ENCODE data around the gene PRR35.

Gene PRR35
- 0 to 0.77 (median 0) reads per million in 17 experiments for total RNA-seq

GRCh38 chr16:560204-560700 lies at the start of gene PRR35:
Gene PRR35 (plus strand): TSS chr16:560394. CDS start chr16:563295, 2,901 bp downstream.
- no peak for DNase-seq

- DNase-seq: no peak
Measured at GRCh38 chr16:512802-513201, 47.4 kb upstream of the PRR35 start.

- no peak for DNase-seq
Measured at GRCh38 chr16:513950-514349, 46.2 kb upstream of the PRR35 start.

GRCh38 chr16:515175-515938 lies 44.8 kb upstream of the PRR35 start:
- DNase-seq: no peak

GRCh38 chr16:515939-516226 lies 44.3 kb upstream of the PRR35 start:
- DNase-seq: no peak

- no peak for DNase-seq
Measured at GRCh38 chr16:516301-516700, 43.9 kb upstream of the PRR35 start.

GRCh38 chr16:518858-519257 lies 41.3 kb upstream of the PRR35 start:
- DNase-seq: no peak

GRCh38 chr16:519425-519824 lies 40.8 kb upstream of the PRR35 start:
- DNase-seq: no peak

- DNase-seq: no peak
Measured at GRCh38 chr16:519841-520687, 40.1 kb upstream of the PRR35 start.

GRCh38 chr16:520847-521246 lies 39.3 kb upstream of the PRR35 start:
- no peak for DNase-seq

GRCh38 chr16:521381-522210 lies 38.6 kb upstream of the PRR35 start:
- no peak for DNase-seq

GRCh38 chr16:522320-523096 lies 37.7 kb upstream of the PRR35 start:
- no peak for DNase-seq

- no peak for DNase-seq
Measured at GRCh38 chr16:523097-523741, 37.0 kb upstream of the PRR35 start.

GRCh38 chr16:524274-525040 lies 35.7 kb upstream of the PRR35 start:
- DNase-seq: no peak

GRCh38 chr16:525123-525519 lies 35.1 kb upstream of the PRR35 start:
- DNase-seq: no peak

- peak; percentile 15 to 46 (median 34) for DNase-seq
Measured at GRCh38 chr16:525520-526180, 34.5 kb upstream of the PRR35 start.

GRCh38 chr16:526181-527014 lies 33.8 kb upstream of the PRR35 start:
- no peak for DNase-seq

GRCh38 chr16:527015-527903 lies 32.9 kb upstream of the PRR35 start, which contains the start of gene CAPN15:
Gene CAPN15 (plus strand): TSS chr16:527712. CDS start chr16:546839, 19,127 bp downstream.
- peak; percentile 90 to 97 (median 94) for DNase-seq
